Ishikawa (cell line): ENCODE results near the gene ANKRD11.

ENCODE experiments used
- CEBPB ChIP-seq: IDR thresholded peaks from 2 replicates; pipeline ENCODE4 v1.6.1; 2012
- CREB1 ChIP-seq: IDR thresholded peaks from 2 replicates; pipeline ENCODE4 v1.6.1; 2012; ENCODE audit warnings: low read depth
- EGR1 ChIP-seq: IDR thresholded peaks from 2 replicates; pipeline ENCODE4 v1.6.1; 2012
- EP300 ChIP-seq: IDR thresholded peaks from 2 replicates; pipeline ENCODE4 v1.6.1; 2012; ENCODE audit warnings: borderline replicate concordance
- FOXM1 ChIP-seq: IDR thresholded peaks from 2 replicates; pipeline ENCODE4 v1.6.1; 2012; ENCODE audit warnings: low read depth, borderline replicate concordance
- MAX ChIP-seq: IDR thresholded peaks from 2 replicates; pipeline ENCODE4 v1.6.1; 2012
- NFIC ChIP-seq: IDR thresholded peaks from 2 replicates; pipeline ENCODE4 v1.6.1; 2012
- RAD21 ChIP-seq: IDR thresholded peaks from 2 replicates; pipeline ENCODE4 v1.6.1; 2012; ENCODE audit warnings: low read depth
- REST ChIP-seq: IDR thresholded peaks from 2 replicates; pipeline ENCODE4 v1.6.1; 2012; ENCODE audit warnings: low read depth, mild to moderate bottlenecking
- TAF1 ChIP-seq: IDR thresholded peaks from 2 replicates; pipeline ENCODE4 v1.6.1; 2012; ENCODE audit warnings: low read depth, mild to moderate bottlenecking
- TCF12 ChIP-seq: IDR thresholded peaks from 2 replicates; pipeline ENCODE4 v1.6.1; 2012; ENCODE audit warnings: low read depth
- TEAD4 ChIP-seq: IDR thresholded peaks from 2 replicates; pipeline ENCODE4 v1.6.1; 2012
- USF1 ChIP-seq: IDR thresholded peaks from 2 replicates; pipeline ENCODE4 v1.6.1; 2012
- YY1 ChIP-seq: IDR thresholded peaks from 2 replicates; pipeline ENCODE4 v1.6.1; 2012; ENCODE audit warnings: low read depth
- ZBTB7A ChIP-seq: IDR thresholded peaks from 2 replicates; pipeline ENCODE4 v1.6.1; 2012; ENCODE audit warnings: low read depth

The ANKRD11 gene

GRCh38 chr16:89536886-89537548 is 46.7 kb upstream of the ANKRD11 start:
- TF ChIP-seq TEAD4 (no peak), CREB1 (no peak), TCF12 (no peak), EP300 (no peak)

GRCh38 chr16:89536371-89536770 is 46.0 kb upstream of the ANKRD11 start:
- TF ChIP-seq NFIC (no peak), RAD21 (no peak), USF1 (no peak)

GRCh38 chr16:89534252-89534756 is 43.9 kb upstream of the ANKRD11 start:
- TF ChIP-seq USF1 (no peak), TEAD4 (no peak), RAD21 (no peak), YY1 (no peak), CREB1 (no peak), REST (no peak), EGR1 (no peak), EP300 (no peak), FOXM1 (no peak), MAX (no peak), ZBTB7A (no peak), CEBPB (no peak), TCF12 (no peak), TAF1 (no peak), NFIC (no peak)

- TF ChIP-seq ZBTB7A, result no peak
- no peak for TF ChIP-seq TCF12
These were observed 41.6 kb upstream of the ANKRD11 start for GRCh38 chr16:89531821-89532526.

- TF ChIP-seq TCF12, result no peak
- no peak for TF ChIP-seq YY1
- no peak for TF ChIP-seq REST
- TF ChIP-seq TEAD4, result no peak
- TF ChIP-seq MAX, result no peak
These were observed 40.3 kb upstream of the ANKRD11 start for GRCh38 chr16:89530401-89531381.

GRCh38 chr16:89529097-89529496 is 38.7 kb upstream of the ANKRD11 start:
- TF ChIP-seq TAF1, result no peak
- no peak for TF ChIP-seq FOXM1
- no peak for TF ChIP-seq CEBPB
